Measurements from ENCODE around the gene THBD. TPM values are rescaled to one million over a fixed set of nuclear protein-coding genes. Genes with fewer than 3 reads are reported as not detected.

Gene THBD
- total RNA-seq, 1 experiment from 2014 or later, result 0.26 TPM

DNA sequence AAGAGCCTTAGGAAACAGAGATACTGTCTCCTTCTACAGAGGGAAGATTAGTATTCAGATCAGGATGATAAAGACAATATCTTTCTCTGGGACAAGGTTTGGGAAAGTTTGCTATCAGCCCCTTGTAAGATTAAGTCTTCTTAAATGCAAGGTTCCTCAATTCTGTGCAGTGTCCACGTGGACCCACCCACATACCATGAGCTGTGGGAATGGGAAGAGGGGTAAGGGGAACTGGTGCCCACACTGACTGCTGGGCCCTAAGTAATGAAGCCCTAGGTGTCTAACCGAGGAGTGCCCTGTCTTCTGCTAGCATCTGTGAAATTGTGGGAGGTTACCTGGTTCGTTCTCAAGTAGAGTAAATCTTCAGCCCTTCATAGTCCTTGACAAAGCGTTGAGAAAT lies 20.1 kb downstream of the THBD start:
- no peak overlapping the region for H3K4me3 ChIP-seq (ENCODE audit: low read depth in 2 of 2, low read length in 2 of 2)
- CTCF ChIA-PET, result no interaction called here
- ATAC-seq (no peak), DNase-seq (ENCODE audit: low read depth, low spot score) (no peak)
- intact Hi-C loops (cut with micrococcal nuclease; ENCODE audit: unreplicated experiment) (no loop called here), in situ Hi-C loops (cut with HindIII; ENCODE audit: low pct_unique_long_range_greater_than_20kb, low sequenced_read_pairs) (no loop called here)
- H3K27ac ChIP-seq (ENCODE audit: low read length), result no peak overlapping the region
- BruUV-seq (replicated peaks), result no TSS peak
- POLR2A ChIA-PET, result no interaction called here
- peaks cover 5% of the 10 kb centered on the region for H3K27me3 ChIP-seq (ENCODE audit: control insufficient read depth, insufficient read depth, low read length)
- no peaks in the 10 kb centered on the region for H3K36me3 ChIP-seq (ENCODE audit: control insufficient read depth, insufficient read depth, low read length)
- TF ChIP-seq, protein P1, sequence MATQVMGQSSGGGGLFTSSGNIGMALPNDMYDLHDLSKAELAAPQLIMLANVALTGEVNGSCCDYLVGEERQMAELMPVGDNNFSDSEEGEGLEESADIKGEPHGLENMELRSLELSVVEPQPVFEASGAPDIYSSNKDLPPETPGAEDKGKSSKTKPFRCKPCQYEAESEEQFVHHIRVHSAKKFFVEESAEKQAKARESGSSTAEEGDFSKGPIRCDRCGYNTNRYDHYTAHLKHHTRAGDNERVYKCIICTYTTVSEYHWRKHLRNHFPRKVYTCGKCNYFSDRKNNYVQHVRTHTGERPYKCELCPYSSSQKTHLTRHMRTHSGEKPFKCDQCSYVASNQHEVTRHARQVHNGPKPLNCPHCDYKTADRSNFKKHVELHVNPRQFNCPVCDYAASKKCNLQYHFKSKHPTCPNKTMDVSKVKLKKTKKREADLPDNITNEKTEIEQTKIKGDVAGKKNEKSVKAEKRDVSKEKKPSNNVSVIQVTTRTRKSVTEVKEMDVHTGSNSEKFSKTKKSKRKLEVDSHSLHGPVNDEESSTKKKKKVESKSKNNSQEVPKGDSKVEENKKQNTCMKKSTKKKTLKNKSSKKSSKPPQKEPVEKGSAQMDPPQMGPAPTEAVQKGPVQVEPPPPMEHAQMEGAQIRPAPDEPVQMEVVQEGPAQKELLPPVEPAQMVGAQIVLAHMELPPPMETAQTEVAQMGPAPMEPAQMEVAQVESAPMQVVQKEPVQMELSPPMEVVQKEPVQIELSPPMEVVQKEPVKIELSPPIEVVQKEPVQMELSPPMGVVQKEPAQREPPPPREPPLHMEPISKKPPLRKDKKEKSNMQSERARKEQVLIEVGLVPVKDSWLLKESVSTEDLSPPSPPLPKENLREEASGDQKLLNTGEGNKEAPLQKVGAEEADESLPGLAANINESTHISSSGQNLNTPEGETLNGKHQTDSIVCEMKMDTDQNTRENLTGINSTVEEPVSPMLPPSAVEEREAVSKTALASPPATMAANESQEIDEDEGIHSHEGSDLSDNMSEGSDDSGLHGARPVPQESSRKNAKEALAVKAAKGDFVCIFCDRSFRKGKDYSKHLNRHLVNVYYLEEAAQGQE (IDR thresholded peaks at IDR 0.05; ENCODE audit: insufficient read depth in 1 of 2, low read depth in 2 of 2, low read length in 1 of 2), result no peak
- no peak for TF ChIP-seq POLR2AphosphoS5 (IDR thresholded peaks at IDR 0.05; ENCODE audit: low read depth, low read length)
- H3K4me1 ChIP-seq (ENCODE audit: control insufficient read depth, insufficient read depth, low read length), result no peaks in the 10 kb centered on the region
- no peaks in the 10 kb centered on the region for H3K9me3 ChIP-seq (ENCODE audit: control insufficient read depth, insufficient read depth, low read depth, low read length)

- Histone ChIP-seq H3K36me3 (ENCODE audit: control insufficient read depth, insufficient read depth, low read length) (no peaks in the 10 kb centered on the region), H3K4me3 (ENCODE audit: low read depth in 2 of 2, low read length in 2 of 2) (no peak overlapping the region), H3K9me3 (ENCODE audit: control insufficient read depth, insufficient read depth, low read depth, low read length) (no peaks in the 10 kb centered on the region), H3K27me3 (ENCODE audit: control insufficient read depth, insufficient read depth, low read length) (peaks cover 5% of the 10 kb centered on the region), H3K27ac (ENCODE audit: low read length) (no peak overlapping the region), H3K4me1 (ENCODE audit: control insufficient read depth, insufficient read depth, low read length) (no peaks in the 10 kb centered on the region)
- in situ Hi-C loops (cut with HindIII; ENCODE audit: low pct_unique_long_range_greater_than_20kb, low sequenced_read_pairs) (no loop called here), intact Hi-C loops (cut with micrococcal nuclease; ENCODE audit: unreplicated experiment) (no loop called here)
- ChIA-PET POLR2A (no interaction called here), CTCF (no interaction called here)
- no peak for DNase-seq (ENCODE audit: low read depth, low spot score)
- no TSS peak for BruUV-seq (replicated peaks)
- ATAC-seq, result no peak
- TF ChIP-seq, protein P1 (IDR thresholded peaks at IDR 0.05; ENCODE audit: insufficient read depth in 1 of 2, low read depth in 2 of 2, low read length in 1 of 2), result no peak
- no peak for TF ChIP-seq POLR2AphosphoS5 (IDR thresholded peaks at IDR 0.05; ENCODE audit: low read depth, low read length)
- no peak for TF ChIP-seq TCF7L2 (IDR thresholded peaks at IDR 0.05; ENCODE audit: low read depth, low read length)
- TF ChIP-seq CTCF (IDR thresholded peaks at IDR 0.05), result no peak
- TF ChIP-seq SIN3A (IDR thresholded peaks at IDR 0.05; ENCODE audit: borderline replicate concordance, insufficient read depth, low read depth, low read length), result no peak
Measured at GRCh38 chr20:23028392-23028791, 21.1 kb downstream of the THBD start.
